Smooth muscle cell (in vitro differentiated cells): ENCODE data around the gene ANKK1. TPM values are rescaled to one million over a fixed set of nuclear protein-coding genes. Genes with fewer than 3 reads are reported as not detected.

Source experiments
- DNase-seq: peaks from one replicate; lab custom pipeline; 2025; ENCODE audit not compliant: unreplicated experiment; lab: John Stamatoyannopoulos, UW
- H2AFZ ChIP-seq: fragments of 200-600 bp; sonication (generic); 2 replicates; pipeline ENCODE4 v1.6.0; 2016; ENCODE audit warnings: antibody characterized with exemption, low read depth, mild to moderate bottlenecking
- H3F3A ChIP-seq: fragments of 200-600 bp; sonication (generic); 2 replicates; pipeline ENCODE4 v1.6.0; 2017; ENCODE audit warnings: antibody characterized with exemption, low read depth
- H3K27ac ChIP-seq: fragments of 200-600 bp; sonication (generic); 2 replicates; pipeline ENCODE4 v1.5.1; 2016; ENCODE audit warnings: low read depth, mild to moderate bottlenecking
- H3K27me3 ChIP-seq: fragments of 200-600 bp; sonication (generic); 2 replicates; pipeline ENCODE4 v1.6.1; 2016; ENCODE audit warnings: low read depth, mild to moderate bottlenecking
- H3K36me3 ChIP-seq: fragments of 200-600 bp; sonication (generic); 2 replicates; pipeline ENCODE4 v1.5.1; 2016; ENCODE audit warnings: low read depth
- H3K4me1 ChIP-seq: fragments of 200-600 bp; sonication (generic); 2 replicates; pipeline ENCODE4 v1.5.1; 2016; ENCODE audit warnings: low read depth
- H3K4me2 ChIP-seq: fragments of 200-600 bp; sonication (generic); 2 replicates; pipeline ENCODE4 v1.6.0; 2016; ENCODE audit warnings: mild to moderate bottlenecking
- H3K4me3 ChIP-seq: fragments of 200-600 bp; sonication (generic); 2 replicates; pipeline ENCODE4 v1.5.1; 2016; ENCODE audit warnings: mild to moderate bottlenecking
- H3K79me2 ChIP-seq: fragments of 200-600 bp; sonication (generic); 2 replicates; pipeline ENCODE4 v1.6.0; 2016; ENCODE audit warnings: low read depth, mild to moderate bottlenecking
- H3K9ac ChIP-seq: fragments of 200-600 bp; sonication (generic); 2 replicates; pipeline ENCODE4 v1.6.0; 2016; ENCODE audit warnings: low read depth
- H3K9me3 ChIP-seq: fragments of 200-600 bp; sonication (generic); replicated peaks from 2 replicates; pipeline ENCODE4 v1.5.1; 2016; ENCODE audit warnings: low read depth
- H4K20me1 ChIP-seq: fragments of 200-600 bp; sonication (generic); 2 replicates; pipeline ENCODE4 v1.6.0; 2016; ENCODE audit warnings: low read depth
- CTCF ChIP-seq: fragments of 200-600 bp; sonication (generic); IDR thresholded peaks from 2 replicates; pipeline ENCODE4 v1.5.1; 2017; ENCODE audit warnings: borderline replicate concordance, mild to moderate bottlenecking, antibody characterized with exemption; ENCODE audit not compliant: insufficient read depth, poor library complexity, severe bottlenecking
- WGBS: methylation state at CpG from one replicate; pipeline ENCODE4 v1.1.7; 2016; ENCODE audit warnings: low lambda C conversion rate; 5-methylcytosine and 5-hydroxymethylcytosine counted together
- polyA plus RNA-seq: library from polyadenylated mRNA; unstranded; fragments of >200 nt; fragmentation: Nextera tagmentation; extraction: Ambion mirVana; gene quantifications from 2 replicates; pipeline ENCODE4 v1.2.1, GENCODE V29; 2016
- total RNA-seq: library from RNA; depleted of rRNA; stranded (reverse); fragments of >200 nt; gene quantifications from 2 replicates; pipeline ENCODE4 v1.2.3, GENCODE V29; 2014

Gene ANKK1
- total and polyA plus RNA-seq, 2 experiments from 2014 or later: not detected

GRCh38 chr11:113370634-113371033 lies 16.9 kb upstream of the ANKK1 start:
- Histone ChIP-seq H4K20me1 (no peaks in the 10 kb centered on the region), H3K9ac (no peak overlapping the region), H3K79me2 (no peaks in the 10 kb centered on the region), H2AFZ (no peak overlapping the region), H3K27ac (no peak overlapping the region), H3K36me3 (no peaks in the 10 kb centered on the region), H3K9me3 (no peaks in the 10 kb centered on the region), H3K4me3 (no peak overlapping the region), H3K4me2 (no peak overlapping the region), H3K27me3 (no peaks in the 10 kb centered on the region), H3F3A (peaks cover 4% of the 10 kb centered on the region), H3K4me1 (no peaks in the 10 kb centered on the region)
- whole genome bisulfite sequencing: 90% methylated on average over 5 of the region's 5 CpGs
- TF ChIP-seq CTCF: no peak
- DNase-seq: no peak

GRCh38 chr11:113372309-113372708 lies 15.3 kb upstream of the ANKK1 start:
- WGBS: 92% methylated on average over 4 of the region's 4 CpGs
- no peak overlapping the region for H3K4me3 ChIP-seq
- no peak overlapping the region for H3K27ac ChIP-seq
- no peaks in the 10 kb centered on the region for H4K20me1 ChIP-seq
- H3K27me3 ChIP-seq: no peaks in the 10 kb centered on the region
- peaks cover 4% of the 10 kb centered on the region for H3F3A ChIP-seq
- no peaks in the 10 kb centered on the region for H3K79me2 ChIP-seq
- H3K9ac ChIP-seq: no peak overlapping the region
- TF ChIP-seq CTCF: peak; percentile 16
- H3K4me2 ChIP-seq: no peak overlapping the region
- no peak overlapping the region for H2AFZ ChIP-seq
- no peak for DNase-seq
- no peaks in the 10 kb centered on the region for H3K4me1 ChIP-seq
- H3K9me3 ChIP-seq: no peaks in the 10 kb centered on the region
- no peaks in the 10 kb centered on the region for H3K36me3 ChIP-seq

GRCh38 chr11:113373306-113373705 lies 14.3 kb upstream of the ANKK1 start:
- no peak overlapping the region for H3K4me2 ChIP-seq
- no peak overlapping the region for H2AFZ ChIP-seq
- 40% methylated on average over 3 of the region's 3 CpGs for WGBS
- no peaks in the 10 kb centered on the region for H3K79me2 ChIP-seq
- TF ChIP-seq CTCF: no peak
- no peak overlapping the region for H3K27ac ChIP-seq
- peaks cover 4% of the 10 kb centered on the region for H3F3A ChIP-seq
- H3K9ac ChIP-seq: no peak overlapping the region
- H3K9me3 ChIP-seq: no peaks in the 10 kb centered on the region
- H4K20me1 ChIP-seq: no peaks in the 10 kb centered on the region
- no peak overlapping the region for H3K4me3 ChIP-seq
- peaks cover 6% of the 10 kb centered on the region for H3K4me1 ChIP-seq
- H3K36me3 ChIP-seq: no peaks in the 10 kb centered on the region
- DNase-seq: no peak
- H3K27me3 ChIP-seq: no peaks in the 10 kb centered on the region

GRCh38 chr11:113373981-113374560 lies 13.5 kb upstream of the ANKK1 start:
- no peak for DNase-seq
- H3K9ac ChIP-seq: no peak overlapping the region
- H3F3A ChIP-seq: peaks cover 4% of the 10 kb centered on the region
- H3K4me3 ChIP-seq: peak overlapping the region; percentile 3
- H2AFZ ChIP-seq: no peak overlapping the region
- no peaks in the 10 kb centered on the region for H3K9me3 ChIP-seq
- no peak for TF ChIP-seq CTCF
- no peaks in the 10 kb centered on the region for H3K79me2 ChIP-seq
- H3K27me3 ChIP-seq: no peaks in the 10 kb centered on the region
- H4K20me1 ChIP-seq: no peaks in the 10 kb centered on the region
- peaks cover 6% of the 10 kb centered on the region for H3K4me1 ChIP-seq
- peak overlapping the region; percentile 23 for H3K4me2 ChIP-seq
- no peaks in the 10 kb centered on the region for H3K36me3 ChIP-seq
- WGBS: 62% methylated on average over 10 of the region's 10 CpGs
- no peak overlapping the region for H3K27ac ChIP-seq
